Measurements from ENCODE around the gene ANGPTL5. TPM values are rescaled to one million over a fixed set of nuclear protein-coding genes. Genes with fewer than 3 reads are reported as not detected.
A peak's percentile ranks its signal among the peaks of the same experiment; 100 is the strongest.

Gene ANGPTL5
- total RNA-seq, 1 experiment from 2014 or later = not detected

GRCh38 chr11:101913656-101914055 lies 2.7 kb downstream of the ANGPTL5 start:
- ChIA-PET CTCF (interaction anchor here (1.0 kb wide), 1 partner anchor 94 kb away, joined by 4 read pairs; no protein-coding TSS in a partner anchor), POLR2A (no interaction called here)
- no peaks in the 10 kb centered on the region for H3K27me3 ChIP-seq (ENCODE audit: control insufficient read depth, insufficient read depth, low read length)
- H3K4me1 ChIP-seq (ENCODE audit: control insufficient read depth, insufficient read depth, low read length) = peaks cover 37% of the 10 kb centered on the region
- TF ChIP-seq POLR2AphosphoS5 (IDR thresholded peaks at IDR 0.05; ENCODE audit: low read depth, low read length) (no peak), TCF7L2 (IDR thresholded peaks at IDR 0.05; ENCODE audit: low read depth, low read length) (no peak), SIN3A (IDR thresholded peaks at IDR 0.05; ENCODE audit: borderline replicate concordance, insufficient read depth, low read depth, low read length) (no peak)
- TF ChIP-seq, protein P1, sequence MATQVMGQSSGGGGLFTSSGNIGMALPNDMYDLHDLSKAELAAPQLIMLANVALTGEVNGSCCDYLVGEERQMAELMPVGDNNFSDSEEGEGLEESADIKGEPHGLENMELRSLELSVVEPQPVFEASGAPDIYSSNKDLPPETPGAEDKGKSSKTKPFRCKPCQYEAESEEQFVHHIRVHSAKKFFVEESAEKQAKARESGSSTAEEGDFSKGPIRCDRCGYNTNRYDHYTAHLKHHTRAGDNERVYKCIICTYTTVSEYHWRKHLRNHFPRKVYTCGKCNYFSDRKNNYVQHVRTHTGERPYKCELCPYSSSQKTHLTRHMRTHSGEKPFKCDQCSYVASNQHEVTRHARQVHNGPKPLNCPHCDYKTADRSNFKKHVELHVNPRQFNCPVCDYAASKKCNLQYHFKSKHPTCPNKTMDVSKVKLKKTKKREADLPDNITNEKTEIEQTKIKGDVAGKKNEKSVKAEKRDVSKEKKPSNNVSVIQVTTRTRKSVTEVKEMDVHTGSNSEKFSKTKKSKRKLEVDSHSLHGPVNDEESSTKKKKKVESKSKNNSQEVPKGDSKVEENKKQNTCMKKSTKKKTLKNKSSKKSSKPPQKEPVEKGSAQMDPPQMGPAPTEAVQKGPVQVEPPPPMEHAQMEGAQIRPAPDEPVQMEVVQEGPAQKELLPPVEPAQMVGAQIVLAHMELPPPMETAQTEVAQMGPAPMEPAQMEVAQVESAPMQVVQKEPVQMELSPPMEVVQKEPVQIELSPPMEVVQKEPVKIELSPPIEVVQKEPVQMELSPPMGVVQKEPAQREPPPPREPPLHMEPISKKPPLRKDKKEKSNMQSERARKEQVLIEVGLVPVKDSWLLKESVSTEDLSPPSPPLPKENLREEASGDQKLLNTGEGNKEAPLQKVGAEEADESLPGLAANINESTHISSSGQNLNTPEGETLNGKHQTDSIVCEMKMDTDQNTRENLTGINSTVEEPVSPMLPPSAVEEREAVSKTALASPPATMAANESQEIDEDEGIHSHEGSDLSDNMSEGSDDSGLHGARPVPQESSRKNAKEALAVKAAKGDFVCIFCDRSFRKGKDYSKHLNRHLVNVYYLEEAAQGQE (IDR thresholded peaks at IDR 0.05; ENCODE audit: insufficient read depth in 1 of 2, low read depth in 2 of 2, low read length in 1 of 2) = no peak
- TF ChIP-seq, protein P2, sequence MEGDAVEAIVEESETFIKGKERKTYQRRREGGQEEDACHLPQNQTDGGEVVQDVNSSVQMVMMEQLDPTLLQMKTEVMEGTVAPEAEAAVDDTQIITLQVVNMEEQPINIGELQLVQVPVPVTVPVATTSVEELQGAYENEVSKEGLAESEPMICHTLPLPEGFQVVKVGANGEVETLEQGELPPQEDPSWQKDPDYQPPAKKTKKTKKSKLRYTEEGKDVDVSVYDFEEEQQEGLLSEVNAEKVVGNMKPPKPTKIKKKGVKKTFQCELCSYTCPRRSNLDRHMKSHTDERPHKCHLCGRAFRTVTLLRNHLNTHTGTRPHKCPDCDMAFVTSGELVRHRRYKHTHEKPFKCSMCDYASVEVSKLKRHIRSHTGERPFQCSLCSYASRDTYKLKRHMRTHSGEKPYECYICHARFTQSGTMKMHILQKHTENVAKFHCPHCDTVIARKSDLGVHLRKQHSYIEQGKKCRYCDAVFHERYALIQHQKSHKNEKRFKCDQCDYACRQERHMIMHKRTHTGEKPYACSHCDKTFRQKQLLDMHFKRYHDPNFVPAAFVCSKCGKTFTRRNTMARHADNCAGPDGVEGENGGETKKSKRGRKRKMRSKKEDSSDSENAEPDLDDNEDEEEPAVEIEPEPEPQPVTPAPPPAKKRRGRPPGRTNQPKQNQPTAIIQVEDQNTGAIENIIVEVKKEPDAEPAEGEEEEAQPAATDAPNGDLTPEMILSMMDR (IDR thresholded peaks at IDR 0.05) = no peak
- no TSS peak for BruUV-seq (replicated peaks)
- DNase-seq (ENCODE audit: low read depth, low spot score) = no peak
- intact Hi-C loops (cut with micrococcal nuclease; ENCODE audit: unreplicated experiment) = loop anchor here (10.0 kb wide), 2 partner anchors 91 to 401 kb away; partner anchors contain the start of gene BIRC3
- no peak overlapping the region for H3K4me3 ChIP-seq (ENCODE audit: low read depth in 2 of 2, low read length in 2 of 2)
- in situ Hi-C loops (cut with HindIII; ENCODE audit: low pct_unique_long_range_greater_than_20kb, low sequenced_read_pairs) = no loop called here
- peak overlapping the region; percentile 94 for H3K27ac ChIP-seq (ENCODE audit: low read length)
- no peaks in the 10 kb centered on the region for H3K36me3 ChIP-seq (ENCODE audit: control insufficient read depth, insufficient read depth, low read length)
- H3K9me3 ChIP-seq (ENCODE audit: control insufficient read depth, insufficient read depth, low read depth, low read length) = no peaks in the 10 kb centered on the region
- ATAC-seq = no peak

DNA sequence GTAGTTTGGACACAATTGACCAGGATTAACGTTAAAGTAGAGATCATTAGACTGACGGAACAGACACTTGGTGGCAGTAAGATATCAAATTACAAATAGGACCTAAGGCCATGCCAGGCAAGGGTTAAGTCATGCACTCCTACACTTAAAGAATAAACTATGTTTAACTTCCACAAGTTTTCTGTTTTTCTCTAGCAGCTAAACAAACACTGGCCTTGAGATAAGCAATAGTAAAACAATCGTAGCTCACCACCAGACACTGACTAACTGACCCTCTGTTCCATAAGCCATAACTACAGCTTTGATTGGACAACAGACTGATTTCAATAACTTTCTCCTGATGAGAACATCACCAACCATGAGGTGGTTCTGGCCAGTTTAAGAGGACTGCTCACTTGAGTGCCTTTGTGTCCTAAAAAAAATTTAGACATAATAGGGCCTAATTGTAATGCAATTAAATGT lies 3.5 kb downstream of the ANGPTL5 start:
- Histone ChIP-seq H3K27me3 (ENCODE audit: control insufficient read depth, insufficient read depth, low read length) (no peaks in the 10 kb centered on the region), H3K9me3 (ENCODE audit: control insufficient read depth, insufficient read depth, low read depth, low read length) (no peaks in the 10 kb centered on the region), H3K27ac (ENCODE audit: low read length) (peak overlapping the region; percentile 94), H3K36me3 (ENCODE audit: control insufficient read depth, insufficient read depth, low read length) (no peaks in the 10 kb centered on the region), H3K4me1 (ENCODE audit: control insufficient read depth, insufficient read depth, low read length) (peaks cover 37% of the 10 kb centered on the region), H3K4me3 (ENCODE audit: low read depth in 2 of 2, low read length in 2 of 2) (no peak overlapping the region)
- intact Hi-C loops (cut with micrococcal nuclease; ENCODE audit: unreplicated experiment) = loop anchor here (10.0 kb wide), 2 partner anchors 92 to 402 kb away; partner anchors contain the start of gene BIRC3
- ChIA-PET CTCF (interaction anchor here (1.0 kb wide), 1 partner anchor 95 kb away, joined by 4 read pairs; no protein-coding TSS in a partner anchor), POLR2A (no interaction called here)
- in situ Hi-C loops (cut with HindIII; ENCODE audit: low pct_unique_long_range_greater_than_20kb, low sequenced_read_pairs) = no loop called here
- ATAC-seq = peak; percentile 15; the same call in 1 of the 2 replicates
- DNase-seq (ENCODE audit: low read depth, low spot score) = peak; percentile 20
- TF ChIP-seq, protein P2 (IDR thresholded peaks at IDR 0.05) = peak; percentile 36; the same call in 1 of the 2 replicates
- TF ChIP-seq POLR2AphosphoS5 (IDR thresholded peaks at IDR 0.05; ENCODE audit: low read depth, low read length) (peak; percentile 71; the same call in 1 of the 2 replicates), SIN3A (IDR thresholded peaks at IDR 0.05; ENCODE audit: borderline replicate concordance, insufficient read depth, low read depth, low read length) (no peak)
- BruUV-seq (replicated peaks) = no TSS peak
